HEK293 (cell line): ENCODE measurements around the gene CSRP2.

ENCODE experiments used
- CTCF ChIA-PET: fragments of 350-600 bp; formaldehyde crosslinking; extraction: SDS; loops from one replicate; lab custom pipeline; 2021; ENCODE audit warnings: antibody characterized with exemption; lab: Yijun Ruan, JAX
- POLR2A ChIA-PET: fragments of 300-600 bp; formaldehyde crosslinking; extraction: SDS; loops from one replicate; lab custom pipeline; 2020; ENCODE audit warnings: antibody characterized with exemption, inconsistent platforms; lab: Yijun Ruan, JAX
- H3K27ac ChIP-seq: fragments of 200-500 bp; sonication (Bioruptor generic); 2 replicates; pipeline ENCODE4 v1.5.1; 2014; ENCODE audit warnings: low read depth, low read length, control low read depth, inconsistent platforms; ENCODE audit errors: extremely low read depth
- H3K36me3 ChIP-seq, 2 experiments: fragments of 200-500 bp in 1 of 2; sonication (Bioruptor generic) in 1 of 2; 1 replicate in 1 of 2; 2 replicates in 1 of 2; pipeline ENCODE4 v1.5.1; 2014 to 2017; ENCODE audit warnings: inconsistent platforms in 2 of 2, low read length in 2 of 2; ENCODE audit not compliant: control insufficient read depth in 2 of 2, insufficient read depth in 1 of 2
- H3K4me1 ChIP-seq: fragments of 200-500 bp; sonication (Bioruptor generic); 2 replicates; pipeline ENCODE4 v1.5.1; 2014; ENCODE audit warnings: mild to moderate bottlenecking, low read length, inconsistent platforms; ENCODE audit not compliant: control insufficient read depth, insufficient read depth
- H3K4me3 ChIP-seq: 2 replicates; pipeline ENCODE4 v1.5.1; 2011; ENCODE audit warnings: low read depth, mild to moderate bottlenecking, control low read depth, low read length, moderate library complexity
- H3K9me3 ChIP-seq: fragments of 200-500 bp; sonication (Bioruptor generic); 2 replicates; pipeline ENCODE4 v1.5.1; 2014; ENCODE audit warnings: low read depth, low read length, inconsistent platforms; ENCODE audit not compliant: control insufficient read depth, insufficient read depth
- IKZF3 ChIP-seq: fragments of 450-650 bp; IDR thresholded peaks from 2 replicates; pipeline ENCODE4 v1.5.0; 2018; ENCODE audit warnings: missing biosample characterization, mild to moderate bottlenecking, missing genetic modification characterization, moderate library complexity
- ZBTB17 ChIP-seq: fragments of 450-650 bp; formaldehyde crosslinking; IDR thresholded peaks from 2 replicates; pipeline ENCODE4 v1.5.1; 2016; ENCODE audit warnings: missing biosample characterization, missing genetic modification characterization
- ZNF146 ChIP-seq: fragments of 450-650 bp; formaldehyde crosslinking; IDR thresholded peaks from 2 replicates; pipeline ENCODE4 v1.5.1; 2016; ENCODE audit warnings: missing biosample characterization, missing genetic modification characterization
- ZNF174 ChIP-seq: fragments of 450-650 bp; formaldehyde crosslinking; IDR thresholded peaks from 2 replicates; pipeline ENCODE4 v1.5.0; 2017; ENCODE audit warnings: missing biosample characterization, mild to moderate bottlenecking, missing genetic modification characterization
- ZNF175 ChIP-seq: fragments of 450-650 bp; formaldehyde crosslinking; IDR thresholded peaks from 2 replicates; pipeline ENCODE4 v1.5.1; 2016; ENCODE audit warnings: missing biosample characterization, missing genetic modification characterization
- ZNF221 ChIP-seq: fragments of 450-650 bp; formaldehyde crosslinking; IDR thresholded peaks from 2 replicates; pipeline ENCODE4 v1.5.1; 2017; ENCODE audit warnings: missing biosample characterization, missing genetic modification characterization, borderline replicate concordance
- ZNF544 ChIP-seq: fragments of 450-650 bp; formaldehyde crosslinking; IDR thresholded peaks from 2 replicates; pipeline ENCODE4 v1.5.0; 2017; ENCODE audit warnings: missing biosample characterization, missing genetic modification characterization
- ZNF558 ChIP-seq: fragments of 450-650 bp; formaldehyde crosslinking; IDR thresholded peaks from 2 replicates; pipeline ENCODE4 v1.5.1; 2016; ENCODE audit warnings: missing biosample characterization, missing genetic modification characterization
- ZNF623 ChIP-seq: fragments of 450-650 bp; formaldehyde crosslinking; IDR thresholded peaks from 2 replicates; pipeline ENCODE4 v1.5.1; 2016; ENCODE audit warnings: missing biosample characterization, missing genetic modification characterization
- ZNF654 ChIP-seq: fragments of 450-650 bp; formaldehyde crosslinking; IDR thresholded peaks from 2 replicates; pipeline ENCODE4 v1.5.1; 2016; ENCODE audit warnings: low read depth, missing biosample characterization, missing genetic modification characterization
- ZNF843 ChIP-seq: fragments of 450-650 bp; formaldehyde crosslinking; IDR thresholded peaks from 2 replicates; pipeline ENCODE4 v1.5.1; 2016; ENCODE audit warnings: missing biosample characterization, missing genetic modification characterization
- TF ChIP-seq, protein P1 (sequence below): fragments of 450-650 bp; formaldehyde crosslinking; IDR thresholded peaks from 2 replicates; pipeline ENCODE4 v1.5.1; 2016; ENCODE audit warnings: missing biosample characterization, missing genetic modification characterization, low read depth
- TF ChIP-seq, protein P2 (sequence below): fragments of 450-650 bp; formaldehyde crosslinking; IDR thresholded peaks from 2 replicates; pipeline ENCODE4; 2016; ENCODE audit warnings: missing biosample characterization, missing genetic modification characterization
- TF ChIP-seq, protein P3 (sequence below): fragments of 450-650 bp; formaldehyde crosslinking; IDR thresholded peaks from 2 replicates; pipeline ENCODE4 v1.5.1; 2016; ENCODE audit warnings: missing biosample characterization, missing genetic modification characterization
- TF ChIP-seq, protein P4 (sequence below): fragments of 450-650 bp; formaldehyde crosslinking; IDR thresholded peaks from 2 replicates; pipeline ENCODE4 v1.5.1; 2017; ENCODE audit warnings: missing biosample characterization, missing genetic modification characterization
- TF ChIP-seq, protein P5 (sequence below): fragments of 450-650 bp; formaldehyde crosslinking; IDR thresholded peaks from 2 replicates; pipeline ENCODE4 v1.5.1; 2017; ENCODE audit warnings: missing biosample characterization, missing genetic modification characterization
- TF ChIP-seq, protein P6 (sequence below): fragments of 450-650 bp; formaldehyde crosslinking; IDR thresholded peaks from 2 replicates; pipeline ENCODE4 v1.5.1; 2016; ENCODE audit warnings: missing biosample characterization, missing genetic modification characterization

Gene CSRP2

DNA sequence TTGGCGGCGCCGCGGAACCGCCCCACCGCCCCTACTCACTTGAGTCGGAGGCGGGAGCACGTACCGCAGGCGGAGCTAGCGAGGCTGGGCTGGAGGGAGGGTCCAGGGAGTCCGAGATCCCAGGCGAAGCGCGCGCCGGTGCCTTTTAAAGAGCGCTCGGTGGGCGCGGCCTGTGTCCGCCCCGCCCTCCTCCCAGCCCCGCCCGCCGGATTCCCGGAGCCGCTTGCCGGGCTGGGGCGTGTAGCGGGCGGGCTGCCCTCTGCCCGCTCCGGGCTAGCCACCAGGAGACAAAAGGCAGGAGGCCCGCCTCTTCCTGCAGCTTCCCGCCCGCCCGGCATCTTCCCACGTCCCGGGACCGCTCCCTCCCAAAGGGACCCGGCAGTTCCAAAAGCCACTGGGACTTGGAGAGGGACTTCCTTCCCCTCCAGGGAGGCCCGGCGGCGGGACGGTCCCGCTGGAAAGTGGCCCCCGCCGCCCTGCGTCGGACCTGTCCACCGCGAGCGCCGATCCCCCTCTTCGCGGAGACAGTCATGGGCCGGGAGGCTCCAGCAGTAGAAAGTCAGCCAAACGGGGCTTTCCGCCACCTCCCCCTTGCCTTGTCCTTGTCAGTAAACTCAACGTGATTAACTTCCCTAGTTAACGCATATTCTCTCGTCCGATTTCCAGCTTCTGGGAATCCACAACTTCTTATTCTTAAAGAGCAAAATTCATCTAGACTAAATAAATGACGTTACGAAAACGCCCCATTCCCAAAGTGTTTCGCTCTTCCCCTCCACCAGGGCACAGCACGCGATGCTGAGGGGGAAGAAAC, at the start of gene CSRP2 (continued):
- TF ChIP-seq ZNF544 (no peak), ZNF174 (no peak)
- TF ChIP-seq, protein P1, sequence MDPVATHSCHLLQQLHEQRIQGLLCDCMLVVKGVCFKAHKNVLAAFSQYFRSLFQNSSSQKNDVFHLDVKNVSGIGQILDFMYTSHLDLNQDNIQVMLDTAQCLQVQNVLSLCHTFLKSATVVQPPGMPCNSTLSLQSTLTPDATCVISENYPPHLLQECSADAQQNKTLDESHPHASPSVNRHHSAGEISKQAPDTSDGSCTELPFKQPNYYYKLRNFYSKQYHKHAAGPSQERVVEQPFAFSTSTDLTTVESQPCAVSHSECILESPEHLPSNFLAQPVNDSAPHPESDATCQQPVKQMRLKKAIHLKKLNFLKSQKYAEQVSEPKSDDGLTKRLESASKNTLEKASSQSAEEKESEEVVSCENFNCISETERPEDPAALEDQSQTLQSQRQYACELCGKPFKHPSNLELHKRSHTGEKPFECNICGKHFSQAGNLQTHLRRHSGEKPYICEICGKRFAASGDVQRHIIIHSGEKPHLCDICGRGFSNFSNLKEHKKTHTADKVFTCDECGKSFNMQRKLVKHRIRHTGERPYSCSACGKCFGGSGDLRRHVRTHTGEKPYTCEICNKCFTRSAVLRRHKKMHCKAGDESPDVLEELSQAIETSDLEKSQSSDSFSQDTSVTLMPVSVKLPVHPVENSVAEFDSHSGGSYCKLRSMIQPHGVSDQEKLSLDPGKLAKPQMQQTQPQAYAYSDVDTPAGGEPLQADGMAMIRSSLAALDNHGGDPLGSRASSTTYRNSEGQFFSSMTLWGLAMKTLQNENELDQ (tag by site-specific recombination) = no peak
- TF ChIP-seq, protein P2, sequence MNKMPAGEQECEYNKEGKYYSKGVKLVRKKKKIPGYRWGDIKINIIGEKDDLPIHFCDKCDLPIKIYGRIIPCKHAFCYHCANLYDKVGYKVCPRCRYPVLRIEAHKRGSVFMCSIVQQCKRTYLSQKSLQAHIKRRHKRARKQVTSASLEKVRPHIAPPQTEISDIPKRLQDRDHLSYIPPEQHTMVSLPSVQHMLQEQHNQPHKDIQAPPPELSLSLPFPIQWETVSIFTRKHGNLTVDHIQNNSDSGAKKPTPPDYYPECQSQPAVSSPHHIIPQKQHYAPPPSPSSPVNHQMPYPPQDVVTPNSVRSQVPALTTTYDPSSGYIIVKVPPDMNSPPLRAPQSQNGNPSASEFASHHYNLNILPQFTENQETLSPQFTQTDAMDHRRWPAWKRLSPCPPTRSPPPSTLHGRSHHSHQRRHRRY (tag by site-specific recombination) = no peak
- TF ChIP-seq, all 188 proteins: peak for 54

DNA sequence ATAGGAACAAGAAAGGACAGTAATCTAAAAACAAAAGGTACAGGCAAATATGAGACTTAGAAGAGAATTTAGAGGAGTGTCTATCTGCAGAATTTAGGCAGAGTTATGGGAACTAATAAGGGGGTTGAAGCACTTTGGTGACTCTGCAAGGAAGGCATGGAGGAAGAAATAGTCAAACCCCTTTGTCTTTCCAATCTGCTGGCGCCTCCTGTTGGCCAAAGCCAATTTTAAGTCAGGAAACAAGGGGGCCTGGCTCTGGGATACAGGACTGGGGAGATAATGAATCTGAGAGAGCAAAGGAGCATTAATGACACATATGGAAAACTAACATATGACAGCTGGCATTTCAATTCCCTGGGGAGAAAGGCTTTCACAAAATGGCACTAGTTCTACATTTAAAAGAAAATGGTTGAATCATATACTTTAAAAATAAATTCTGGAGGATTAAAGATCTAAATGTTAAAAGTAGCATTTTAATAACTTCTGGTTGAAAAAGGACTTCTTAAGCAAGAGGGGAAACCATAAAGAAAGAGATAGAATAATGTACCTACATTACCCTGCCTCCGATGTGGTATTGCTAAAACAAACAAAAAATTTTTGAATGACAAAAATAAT, 48.5 kb upstream of the CSRP2 start:
- TF ChIP-seq, protein P3, sequence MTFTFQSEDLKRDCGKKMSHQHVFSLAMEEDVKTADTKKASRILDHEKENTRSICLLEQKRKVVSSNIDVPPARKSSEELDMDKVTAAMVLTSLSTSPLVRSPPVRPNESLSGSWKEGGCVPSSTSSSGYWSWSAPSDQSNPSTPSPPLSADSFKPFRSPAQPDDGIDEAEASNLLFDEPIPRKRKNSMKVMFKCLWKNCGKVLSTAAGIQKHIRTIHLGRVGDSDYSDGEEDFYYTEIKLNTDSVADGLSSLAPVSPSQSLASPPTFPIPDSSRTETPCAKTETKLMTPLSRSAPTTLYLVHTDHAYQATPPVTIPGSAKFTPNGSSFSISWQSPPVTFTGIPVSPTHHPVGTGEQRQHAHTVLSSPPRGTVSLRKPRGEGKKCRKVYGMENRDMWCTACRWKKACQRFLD = no peak
- TF ChIP-seq ZNF654 (tag by site-specific recombination) (peak; percentile 59), ZNF558 (tag by site-specific recombination) (no peak)
- H3K36me3 ChIP-seq = no peaks in the 10 kb centered on the region
- 0 out of 2 replicates have a peak, but pooled peaks cover 2% of the 10 kb centered on the region for H3K4me1 ChIP-seq
- H3K9me3 ChIP-seq = no peaks in the 10 kb centered on the region
- no peak overlapping the region for H3K4me3 ChIP-seq
- POLR2A ChIA-PET = no interaction called here
- CTCF ChIA-PET = interaction anchor here (0.6 to 1.7 kb wide), 10 partner anchors 9 to 306 kb away, joined by 3 to 4 read pairs (median 4); no protein-coding TSS in a partner anchor
- no peak overlapping the region for H3K27ac ChIP-seq

DNA sequence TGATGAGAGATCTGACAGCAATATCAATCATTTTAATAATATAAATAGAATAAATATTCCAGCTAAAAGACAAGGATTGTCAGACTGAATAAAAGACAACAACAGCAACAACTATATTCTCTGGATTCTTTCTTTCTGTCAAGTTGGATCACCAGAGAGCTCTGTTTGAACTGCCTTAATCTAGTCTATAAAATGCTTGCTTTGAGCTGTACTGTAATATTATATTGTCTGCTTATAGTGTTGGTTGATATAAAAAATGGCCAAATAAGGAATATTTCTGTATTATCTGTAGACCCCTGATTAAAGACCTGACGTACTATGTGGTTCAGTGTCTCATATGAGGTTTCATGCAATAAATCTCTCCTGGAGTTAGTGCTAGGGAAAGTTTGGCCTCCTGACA, 46.3 kb upstream of the CSRP2 start:
- CTCF ChIA-PET = interaction anchor here (0.6 to 1.2 kb wide), 4 partner anchors 9 to 328 kb away, joined by 3 read pairs; no protein-coding TSS in a partner anchor
- Histone ChIP-seq H3K9me3 (no peaks in the 10 kb centered on the region), H3K4me3 (no peak overlapping the region), H3K27ac (no peak overlapping the region), H3K36me3 (no peaks in the 10 kb centered on the region), H3K4me1 (0 out of 2 replicates have a peak, but pooled peaks cover 2% of the 10 kb centered on the region)
- TF ChIP-seq ZNF175 = no peak
- TF ChIP-seq, protein P4, sequence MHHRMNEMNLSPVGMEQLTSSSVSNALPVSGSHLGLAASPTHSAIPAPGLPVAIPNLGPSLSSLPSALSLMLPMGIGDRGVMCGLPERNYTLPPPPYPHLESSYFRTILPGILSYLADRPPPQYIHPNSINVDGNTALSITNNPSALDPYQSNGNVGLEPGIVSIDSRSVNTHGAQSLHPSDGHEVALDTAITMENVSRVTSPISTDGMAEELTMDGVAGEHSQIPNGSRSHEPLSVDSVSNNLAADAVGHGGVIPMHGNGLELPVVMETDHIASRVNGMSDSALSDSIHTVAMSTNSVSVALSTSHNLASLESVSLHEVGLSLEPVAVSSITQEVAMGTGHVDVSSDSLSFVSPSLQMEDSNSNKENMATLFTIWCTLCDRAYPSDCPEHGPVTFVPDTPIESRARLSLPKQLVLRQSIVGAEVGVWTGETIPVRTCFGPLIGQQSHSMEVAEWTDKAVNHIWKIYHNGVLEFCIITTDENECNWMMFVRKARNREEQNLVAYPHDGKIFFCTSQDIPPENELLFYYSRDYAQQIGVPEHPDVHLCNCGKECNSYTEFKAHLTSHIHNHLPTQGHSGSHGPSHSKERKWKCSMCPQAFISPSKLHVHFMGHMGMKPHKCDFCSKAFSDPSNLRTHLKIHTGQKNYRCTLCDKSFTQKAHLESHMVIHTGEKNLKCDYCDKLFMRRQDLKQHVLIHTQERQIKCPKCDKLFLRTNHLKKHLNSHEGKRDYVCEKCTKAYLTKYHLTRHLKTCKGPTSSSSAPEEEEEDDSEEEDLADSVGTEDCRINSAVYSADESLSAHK (tag by site-specific recombination) = no peak
- TF ChIP-seq, protein P5, sequence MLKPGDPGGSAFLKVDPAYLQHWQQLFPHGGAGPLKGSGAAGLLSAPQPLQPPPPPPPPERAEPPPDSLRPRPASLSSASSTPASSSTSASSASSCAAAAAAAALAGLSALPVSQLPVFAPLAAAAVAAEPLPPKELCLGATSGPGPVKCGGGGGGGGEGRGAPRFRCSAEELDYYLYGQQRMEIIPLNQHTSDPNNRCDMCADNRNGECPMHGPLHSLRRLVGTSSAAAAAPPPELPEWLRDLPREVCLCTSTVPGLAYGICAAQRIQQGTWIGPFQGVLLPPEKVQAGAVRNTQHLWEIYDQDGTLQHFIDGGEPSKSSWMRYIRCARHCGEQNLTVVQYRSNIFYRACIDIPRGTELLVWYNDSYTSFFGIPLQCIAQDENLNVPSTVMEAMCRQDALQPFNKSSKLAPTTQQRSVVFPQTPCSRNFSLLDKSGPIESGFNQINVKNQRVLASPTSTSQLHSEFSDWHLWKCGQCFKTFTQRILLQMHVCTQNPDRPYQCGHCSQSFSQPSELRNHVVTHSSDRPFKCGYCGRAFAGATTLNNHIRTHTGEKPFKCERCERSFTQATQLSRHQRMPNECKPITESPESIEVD (tag by site-specific recombination) = 0 out of 2 replicates have a peak, but pooled peaks have one; percentile 33
- TF ChIP-seq, protein P6, sequence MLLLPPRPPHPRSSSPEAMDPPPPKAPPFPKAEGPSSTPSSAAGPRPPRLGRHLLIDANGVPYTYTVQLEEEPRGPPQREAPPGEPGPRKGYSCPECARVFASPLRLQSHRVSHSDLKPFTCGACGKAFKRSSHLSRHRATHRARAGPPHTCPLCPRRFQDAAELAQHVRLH (tag by site-specific recombination) = no peak
- peak; percentile 43; the same call in 1 of the 2 replicates for TF ChIP-seq IKZF3 (tag by site-specific recombination)
- TF ChIP-seq ZNF623 (tag by site-specific recombination) = no peak
- TF ChIP-seq ZBTB17 (tag by site-specific recombination) = 0 out of 2 replicates have a peak, but pooled peaks have one; percentile 13
- no peak for TF ChIP-seq ZNF146 (tag by site-specific recombination)
- TF ChIP-seq ZNF221 (tag by site-specific recombination) = no peak
- 0 out of 2 replicates have a peak, but pooled peaks have one; percentile 36 for TF ChIP-seq ZNF843 (tag by site-specific recombination)
- POLR2A ChIA-PET = no interaction called here
